ENCODE measurements around the gene SLC22A16. TPM values are rescaled to one million over a fixed set of nuclear protein-coding genes. Genes with fewer than 3 reads are reported as not detected.

Gene SLC22A16
- total RNA-seq, 3 donors from 2014 or later (not counting 1 experiment from before 2014, with no cell fraction given): not detected

DNA sequence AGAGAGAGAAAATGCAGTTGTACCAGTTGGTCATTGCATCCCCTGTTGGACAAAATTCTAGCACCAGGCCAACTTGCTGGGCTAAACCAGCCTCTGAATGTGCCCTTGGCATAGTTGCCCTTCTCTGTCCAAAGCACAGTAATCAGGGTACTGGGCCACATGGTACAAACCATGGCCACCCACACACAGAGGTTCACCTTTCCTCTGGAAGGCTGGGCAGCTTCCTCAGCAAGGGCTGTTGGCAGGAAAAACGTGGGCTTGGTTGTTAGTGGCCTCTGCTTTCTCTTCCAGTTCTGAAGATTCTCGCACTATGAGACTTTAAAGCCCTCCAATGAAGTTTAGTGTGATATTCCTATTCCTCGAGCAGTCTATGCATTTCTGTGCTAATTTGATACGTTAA is 61.7 kb downstream of the SLC22A16 start:
- Histone ChIP-seq H3K36me3 (ENCODE audit: control insufficient read depth, insufficient read depth, low read length) (no peaks in the 10 kb centered on the region), H3K27ac (ENCODE audit: low read length) (no peak overlapping the region), H3K27me3 (ENCODE audit: control insufficient read depth, insufficient read depth, low read length) (no peaks in the 10 kb centered on the region), H3K4me1 (ENCODE audit: control insufficient read depth, insufficient read depth, low read length) (peaks cover 7% of the 10 kb centered on the region), H3K9me3 (ENCODE audit: control insufficient read depth, insufficient read depth, low read length) (no peaks in the 10 kb centered on the region), H3K4me3 (ENCODE audit: low read length) (no peak overlapping the region)
- Mint-ChIP-seq H3K27ac (peak overlapping the region in 1 of 2 donors; percentile 28), H3K27me3 (ENCODE audit: low read depth in 2 of 2) (peaks cover 4 to 18% of the 10 kb centered on the region in 2 donors), H3K4me1 (peaks cover 9 to 20% of the 10 kb centered on the region in 2 donors), H3K9me3 (no peaks in the 10 kb centered on the region), H3K4me3 (peak overlapping the region; percentile 65), H3K36me3 (no peaks in the 10 kb centered on the region)
- 73% methylated on average over 4 of the region's 4 CpGs for WGBS (ENCODE audit: insufficient coverage)
- TF ChIP-seq, protein P1, sequence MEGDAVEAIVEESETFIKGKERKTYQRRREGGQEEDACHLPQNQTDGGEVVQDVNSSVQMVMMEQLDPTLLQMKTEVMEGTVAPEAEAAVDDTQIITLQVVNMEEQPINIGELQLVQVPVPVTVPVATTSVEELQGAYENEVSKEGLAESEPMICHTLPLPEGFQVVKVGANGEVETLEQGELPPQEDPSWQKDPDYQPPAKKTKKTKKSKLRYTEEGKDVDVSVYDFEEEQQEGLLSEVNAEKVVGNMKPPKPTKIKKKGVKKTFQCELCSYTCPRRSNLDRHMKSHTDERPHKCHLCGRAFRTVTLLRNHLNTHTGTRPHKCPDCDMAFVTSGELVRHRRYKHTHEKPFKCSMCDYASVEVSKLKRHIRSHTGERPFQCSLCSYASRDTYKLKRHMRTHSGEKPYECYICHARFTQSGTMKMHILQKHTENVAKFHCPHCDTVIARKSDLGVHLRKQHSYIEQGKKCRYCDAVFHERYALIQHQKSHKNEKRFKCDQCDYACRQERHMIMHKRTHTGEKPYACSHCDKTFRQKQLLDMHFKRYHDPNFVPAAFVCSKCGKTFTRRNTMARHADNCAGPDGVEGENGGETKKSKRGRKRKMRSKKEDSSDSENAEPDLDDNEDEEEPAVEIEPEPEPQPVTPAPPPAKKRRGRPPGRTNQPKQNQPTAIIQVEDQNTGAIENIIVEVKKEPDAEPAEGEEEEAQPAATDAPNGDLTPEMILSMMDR (IDR thresholded peaks at IDR 0.05): no peak
- ATAC-seq (no peak), DNase-seq (no peak)
- intact Hi-C loops (cut with micrococcal nuclease): no loop called here

DNA sequence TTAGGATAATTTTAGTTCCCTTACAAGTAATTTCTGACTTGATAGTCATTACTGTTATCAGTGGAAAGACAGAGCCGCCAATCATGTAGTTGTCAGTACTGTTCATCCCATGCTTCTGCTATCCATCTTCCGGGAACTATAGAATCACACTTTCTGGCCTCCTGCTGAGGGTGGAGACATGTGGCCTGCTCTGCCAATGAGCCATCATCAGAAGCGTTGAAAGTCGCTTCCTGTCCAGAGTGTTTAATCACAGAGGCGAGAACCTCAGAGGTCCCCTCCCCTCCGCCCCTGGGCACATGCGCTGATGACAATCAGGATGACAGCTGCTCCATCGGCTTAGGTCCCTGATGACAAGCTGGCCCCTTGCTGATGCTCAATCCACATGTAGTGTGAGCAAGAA is 64.1 kb downstream of the SLC22A16 start:
- Mint-ChIP-seq H3K9me3 (no peaks in the 10 kb centered on the region), H3K27me3 (ENCODE audit: low read depth in 2 of 2) (no peaks in the 10 kb centered on the region), H3K4me1 (peaks cover 9 to 20% of the 10 kb centered on the region in 2 donors), H3K27ac (no peak overlapping the region), H3K36me3 (no peaks in the 10 kb centered on the region), H3K4me3 (peak overlapping the region; percentile 37)
- no peak for DNase-seq
- 79% methylated on average over 8 of the region's 8 CpGs for WGBS (ENCODE audit: insufficient coverage)
- H3K36me3 ChIP-seq (ENCODE audit: control insufficient read depth, insufficient read depth, low read length): no peaks in the 10 kb centered on the region
- intact Hi-C loops (cut with micrococcal nuclease): no loop called here
- ATAC-seq: peak in 2 of 3 donors; percentile 34 to 77
- peaks cover 7% of the 10 kb centered on the region for H3K4me1 ChIP-seq (ENCODE audit: control insufficient read depth, insufficient read depth, low read length)
- no peak overlapping the region for H3K4me3 ChIP-seq (ENCODE audit: low read length)
- no peaks in the 10 kb centered on the region for H3K9me3 ChIP-seq (ENCODE audit: control insufficient read depth, insufficient read depth, low read length)
- TF ChIP-seq, protein P1 (IDR thresholded peaks at IDR 0.05): no peak
- no peak overlapping the region for H3K27ac ChIP-seq (ENCODE audit: low read length)
- H3K27me3 ChIP-seq (ENCODE audit: control insufficient read depth, insufficient read depth, low read length): no peaks in the 10 kb centered on the region

DNA sequence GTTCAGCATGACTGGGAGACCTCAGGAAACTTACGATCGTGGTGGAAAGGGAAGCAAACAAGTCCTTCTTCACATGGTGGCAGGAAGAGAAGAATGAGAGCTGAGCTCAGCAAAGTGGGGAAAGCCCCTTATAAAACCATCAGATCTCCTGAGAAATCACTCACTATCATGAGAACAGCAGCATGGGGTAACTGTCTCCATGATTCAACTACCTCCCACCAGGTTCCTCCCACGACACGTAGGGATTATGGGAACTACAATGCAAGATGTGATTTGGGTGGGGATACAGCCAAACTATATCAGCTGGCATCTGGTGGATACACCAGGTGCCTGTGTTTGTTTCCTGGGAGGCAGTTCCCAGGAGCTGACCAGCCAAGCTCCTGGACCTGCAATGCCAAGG is 65.9 kb downstream of the SLC22A16 start:
- TF ChIP-seq, protein P1 (IDR thresholded peaks at IDR 0.05): no peak
- no peak overlapping the region for H3K27ac ChIP-seq (ENCODE audit: low read length)
- DNase-seq (no peak), ATAC-seq (no peak)
- H3K4me1 ChIP-seq (ENCODE audit: control insufficient read depth, insufficient read depth, low read length): peaks cover 7% of the 10 kb centered on the region
- Mint-ChIP-seq H3K4me3 (no peak overlapping the region), H3K4me1 (peaks cover 5 to 16% of the 10 kb centered on the region in 2 donors), H3K9me3 (no peaks in the 10 kb centered on the region), H3K27ac (no peak overlapping the region), H3K27me3 (ENCODE audit: low read depth in 2 of 2) (no peaks in the 10 kb centered on the region), H3K36me3 (no peaks in the 10 kb centered on the region)
- WGBS (ENCODE audit: insufficient coverage): 44% methylated on average over 2 of the region's 4 CpGs
- H3K36me3 ChIP-seq (ENCODE audit: control insufficient read depth, insufficient read depth, low read length): no peaks in the 10 kb centered on the region
- no peak overlapping the region for H3K4me3 ChIP-seq (ENCODE audit: low read length)
- no peaks in the 10 kb centered on the region for H3K9me3 ChIP-seq (ENCODE audit: control insufficient read depth, insufficient read depth, low read length)
- H3K27me3 ChIP-seq (ENCODE audit: control insufficient read depth, insufficient read depth, low read length): no peaks in the 10 kb centered on the region
- intact Hi-C loops (cut with micrococcal nuclease): no loop called here

DNA sequence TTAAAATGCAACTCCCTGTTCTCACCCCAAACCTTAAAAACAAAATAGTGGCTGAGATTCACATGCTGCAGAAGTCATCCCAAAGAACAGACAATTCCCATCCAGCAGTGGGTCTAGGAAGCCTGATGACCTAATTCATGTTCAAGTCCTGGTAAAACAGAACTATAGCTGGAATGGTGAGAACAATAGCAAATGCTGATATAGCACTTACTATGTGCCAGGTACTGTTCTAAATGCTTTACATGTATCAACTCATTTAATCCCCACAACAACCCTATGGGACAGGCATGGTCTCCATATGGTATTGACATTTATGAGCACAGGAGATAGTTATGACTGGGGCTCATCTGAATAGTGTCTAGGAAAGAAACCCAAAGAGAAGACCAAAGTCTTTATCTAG is 66.6 kb downstream of the SLC22A16 start:
- H3K27me3 ChIP-seq (ENCODE audit: control insufficient read depth, insufficient read depth, low read length): no peaks in the 10 kb centered on the region
- Mint-ChIP-seq H3K4me3 (no peak overlapping the region), H3K27me3 (ENCODE audit: low read depth in 2 of 2) (no peaks in the 10 kb centered on the region), H3K36me3 (no peaks in the 10 kb centered on the region), H3K9me3 (no peaks in the 10 kb centered on the region), H3K27ac (no peak overlapping the region), H3K4me1 (peaks cover 4 to 9% of the 10 kb centered on the region in 2 donors)
- ATAC-seq (no peak), DNase-seq (no peak)
- H3K9me3 ChIP-seq (ENCODE audit: control insufficient read depth, insufficient read depth, low read length): no peaks in the 10 kb centered on the region
- no peak overlapping the region for H3K27ac ChIP-seq (ENCODE audit: low read length)
- H3K36me3 ChIP-seq (ENCODE audit: control insufficient read depth, insufficient read depth, low read length): no peaks in the 10 kb centered on the region
- peaks cover 7% of the 10 kb centered on the region for H3K4me1 ChIP-seq (ENCODE audit: control insufficient read depth, insufficient read depth, low read length)
- TF ChIP-seq, protein P1 (IDR thresholded peaks at IDR 0.05): no peak
- intact Hi-C loops (cut with micrococcal nuclease): no loop called here
- H3K4me3 ChIP-seq (ENCODE audit: low read length): no peak overlapping the region

Measured in natural killer cell (primary cell).